ENCODE results near the gene RABL6.
"Not testable (repeated sequence)": the region's sequence is repeated elsewhere in the genome, so short reads cannot be mapped to it uniquely, and the experiment has no call there.

RABL6 gene

DNA sequence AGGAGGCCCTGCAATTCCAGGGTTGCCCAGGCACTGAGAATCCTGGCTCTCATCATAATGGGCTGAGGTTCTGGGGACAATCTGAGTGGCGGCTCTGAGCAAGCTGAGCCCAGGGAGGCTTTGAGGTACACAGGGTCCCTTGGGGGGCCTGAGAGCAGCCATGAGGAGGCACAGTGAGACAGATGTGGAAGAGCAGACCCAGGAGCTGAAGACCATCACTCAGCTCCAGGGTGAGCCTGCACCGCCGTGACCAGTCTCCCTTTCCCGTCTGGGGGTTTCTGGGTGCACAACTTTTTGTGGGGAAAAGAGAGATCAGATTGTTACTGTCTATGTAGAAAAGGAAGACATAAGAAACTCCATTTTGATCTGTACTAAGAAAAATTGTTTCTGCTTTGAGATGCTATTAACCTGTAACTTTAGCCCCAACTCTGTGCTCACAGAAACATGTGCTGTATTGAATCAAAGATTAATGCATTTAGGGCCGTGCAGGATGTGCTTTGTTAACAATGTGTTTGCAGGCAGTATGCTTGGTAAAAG lies 11.4 kb upstream of the RABL6 start, which contains the start of gene CCDC183:
Gene CCDC183, plus strand, starts transcription at position 101 of the 537 bp plus-strand sequence. Its CDS starts 60 bp downstream, at position 161.
- DNase-seq = no peak

DNA sequence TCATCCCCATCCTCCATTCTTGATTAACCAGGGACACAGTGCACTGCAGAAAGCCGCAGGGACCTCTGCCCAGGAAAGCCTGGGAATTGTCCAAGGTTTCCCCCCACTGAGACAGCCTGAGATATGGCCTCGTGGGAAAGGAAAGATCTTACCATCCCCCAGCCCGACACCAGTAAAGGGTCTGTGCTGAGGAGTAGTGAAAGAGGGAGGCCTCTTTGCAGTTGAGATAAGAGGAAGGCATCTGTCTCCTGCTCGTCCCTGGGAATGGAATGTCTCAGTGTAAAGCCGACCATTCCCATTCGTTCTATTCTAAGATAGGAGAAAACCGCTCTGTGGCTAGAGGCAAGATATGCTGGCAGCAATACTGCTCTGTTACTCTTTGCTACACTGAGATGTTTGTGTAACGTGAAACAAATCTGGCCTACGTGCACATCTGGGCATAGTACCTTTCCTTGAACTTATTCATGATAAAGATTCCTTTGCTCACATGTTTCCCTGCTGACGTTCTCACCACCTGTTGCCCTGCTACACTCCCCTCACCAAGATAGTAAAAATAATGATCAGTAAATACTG lies 10.9 kb upstream of the RABL6 start:
- DNase-seq = not testable (repeated sequence)

DNA sequence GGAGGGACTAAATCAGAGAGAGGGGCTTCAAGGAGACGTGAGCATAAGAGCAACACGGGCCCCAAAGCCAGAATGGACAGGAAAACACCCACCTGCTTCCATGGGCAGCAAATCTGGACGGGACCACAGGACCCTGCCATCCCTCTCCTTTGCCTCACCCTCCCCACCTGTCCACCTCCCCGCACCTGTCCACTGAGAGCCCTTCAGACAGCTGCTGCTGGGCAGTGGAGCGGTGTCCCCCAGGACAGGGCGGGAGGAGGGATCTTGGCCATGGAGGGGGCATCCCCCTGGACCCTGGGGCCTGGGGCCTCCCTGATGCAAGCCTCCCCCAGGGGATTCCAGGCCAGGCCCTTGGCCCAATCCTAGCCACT lies 9.1 kb upstream of the RABL6 start:
- no peak for DNase-seq

DNA sequence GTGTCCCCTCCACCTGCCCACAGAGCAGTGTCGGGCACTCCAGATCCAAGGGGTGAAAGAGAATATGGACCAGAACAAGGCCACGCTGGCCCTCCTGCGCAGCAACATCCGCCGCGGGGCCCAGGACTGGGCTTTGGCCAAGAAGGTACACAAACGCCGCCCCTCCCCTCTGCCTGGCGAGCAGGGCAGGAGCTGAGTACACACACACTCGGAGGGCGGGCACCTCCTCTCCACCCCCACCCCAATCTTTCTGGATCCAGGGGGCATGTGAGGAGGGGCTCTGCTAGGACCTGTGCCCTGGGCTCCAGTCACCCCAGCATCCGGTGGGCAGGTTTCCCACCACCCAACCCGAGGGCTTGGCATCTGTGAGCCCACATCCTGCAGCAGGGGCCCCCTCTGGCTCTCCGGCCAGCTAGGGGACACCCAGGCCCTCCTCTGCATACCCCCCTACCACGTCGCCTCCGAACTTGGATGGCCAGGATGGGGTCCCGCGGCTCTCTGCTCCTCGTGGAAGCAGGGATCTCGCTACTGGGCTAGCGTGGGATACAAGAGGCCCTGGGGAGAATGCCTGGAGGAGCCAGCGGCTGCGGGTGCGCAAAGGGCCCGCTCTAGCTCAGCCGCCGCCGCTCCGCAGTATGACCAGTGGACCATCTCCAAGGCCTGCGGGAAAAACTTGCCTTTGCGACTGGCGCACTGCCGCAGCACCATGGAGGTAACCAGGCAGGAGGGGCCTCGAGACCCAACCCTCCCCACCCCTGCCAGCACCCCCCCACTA lies 8.5 kb upstream of the RABL6 start:
- DNase-seq = no peak

DNA sequence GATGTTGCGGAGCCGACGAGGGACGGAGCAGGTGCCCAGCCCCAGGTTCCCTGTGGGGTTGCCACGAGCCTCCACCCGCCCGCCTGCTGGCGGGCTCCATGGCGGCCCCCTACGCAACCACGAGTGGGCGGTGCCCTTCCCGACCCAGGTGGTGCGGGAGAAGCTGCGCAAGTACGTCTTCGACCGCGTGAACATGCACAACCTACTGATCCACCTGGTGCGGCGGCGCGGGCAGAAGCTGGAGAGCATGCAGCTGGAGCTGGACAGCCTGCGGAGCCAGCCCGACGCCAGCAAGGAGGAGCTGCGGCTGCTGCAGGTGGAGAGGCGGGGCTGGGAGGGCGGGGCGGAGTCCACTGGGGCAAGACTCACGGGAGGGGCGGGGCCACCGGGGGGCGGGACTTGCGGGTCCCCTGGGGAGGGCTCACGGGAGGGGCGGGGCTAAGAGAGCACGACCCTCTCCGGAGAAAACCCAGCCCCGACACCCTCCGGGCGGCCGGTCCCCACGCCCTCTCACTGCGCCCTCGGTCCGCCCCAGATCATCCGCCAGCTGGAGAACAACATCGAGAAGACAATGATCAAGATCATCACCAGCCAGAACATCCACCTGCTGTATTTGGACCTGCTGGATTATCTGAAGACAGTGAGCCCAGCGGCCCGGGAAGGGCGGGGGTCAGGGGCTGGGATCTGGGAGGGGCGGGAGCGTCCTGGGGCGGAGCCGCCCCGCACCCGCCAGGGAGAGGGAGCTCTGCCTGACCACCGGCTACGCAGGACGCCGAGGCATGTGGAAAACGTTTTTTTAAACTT lies 7.7 kb upstream of the RABL6 start:
- DNase-seq = peak; percentile 88

DNA sequence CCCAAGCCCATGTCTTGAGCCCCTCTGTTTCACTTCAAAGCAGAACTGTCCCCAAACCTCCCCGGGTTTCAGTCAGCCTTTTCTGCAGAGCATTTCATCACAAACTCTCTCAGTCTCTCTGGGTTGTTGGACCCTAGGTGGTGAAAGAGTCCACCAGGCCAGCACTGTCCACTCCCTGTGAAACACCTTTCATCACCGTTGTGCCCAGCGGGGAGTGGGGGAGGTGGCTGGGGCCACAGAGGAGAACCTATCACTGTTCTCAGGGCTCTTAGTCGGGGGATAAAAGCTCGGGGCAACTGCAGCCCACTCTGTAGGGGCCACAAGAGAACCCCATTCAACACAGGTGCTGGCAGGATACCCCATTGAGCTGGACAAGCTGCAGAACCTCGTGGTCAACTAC lies 5.4 kb upstream of the RABL6 start:
- no peak for DNase-seq

DNA sequence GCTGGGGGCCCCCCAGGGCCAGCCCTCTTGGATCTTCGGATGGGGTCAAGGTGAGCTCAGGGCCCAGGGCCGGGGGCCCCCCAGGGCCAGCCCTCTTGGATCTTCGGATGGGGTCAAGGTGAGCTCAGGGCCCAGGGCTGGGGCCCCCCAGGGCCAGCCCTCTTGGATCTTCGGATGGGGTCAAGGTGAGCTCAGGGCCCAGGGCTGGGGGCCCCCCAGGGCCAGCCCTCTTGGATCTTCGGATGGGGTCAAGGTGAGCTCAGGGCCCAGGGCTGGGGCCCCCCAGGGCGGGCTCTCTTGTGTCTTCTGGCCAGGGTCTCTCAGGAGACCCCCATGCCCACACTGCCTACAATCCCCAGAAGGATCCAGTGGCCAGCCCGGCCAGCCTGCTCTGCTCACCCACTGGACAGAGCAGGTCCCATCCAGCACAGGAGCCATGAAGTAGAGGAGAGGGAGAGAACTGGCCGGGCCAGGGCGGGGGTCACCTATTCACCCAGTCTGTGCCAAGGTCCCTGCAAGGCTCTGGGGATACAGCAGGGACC lies 4.7 kb upstream of the RABL6 start:
- not testable (repeated sequence) for DNase-seq

DNA sequence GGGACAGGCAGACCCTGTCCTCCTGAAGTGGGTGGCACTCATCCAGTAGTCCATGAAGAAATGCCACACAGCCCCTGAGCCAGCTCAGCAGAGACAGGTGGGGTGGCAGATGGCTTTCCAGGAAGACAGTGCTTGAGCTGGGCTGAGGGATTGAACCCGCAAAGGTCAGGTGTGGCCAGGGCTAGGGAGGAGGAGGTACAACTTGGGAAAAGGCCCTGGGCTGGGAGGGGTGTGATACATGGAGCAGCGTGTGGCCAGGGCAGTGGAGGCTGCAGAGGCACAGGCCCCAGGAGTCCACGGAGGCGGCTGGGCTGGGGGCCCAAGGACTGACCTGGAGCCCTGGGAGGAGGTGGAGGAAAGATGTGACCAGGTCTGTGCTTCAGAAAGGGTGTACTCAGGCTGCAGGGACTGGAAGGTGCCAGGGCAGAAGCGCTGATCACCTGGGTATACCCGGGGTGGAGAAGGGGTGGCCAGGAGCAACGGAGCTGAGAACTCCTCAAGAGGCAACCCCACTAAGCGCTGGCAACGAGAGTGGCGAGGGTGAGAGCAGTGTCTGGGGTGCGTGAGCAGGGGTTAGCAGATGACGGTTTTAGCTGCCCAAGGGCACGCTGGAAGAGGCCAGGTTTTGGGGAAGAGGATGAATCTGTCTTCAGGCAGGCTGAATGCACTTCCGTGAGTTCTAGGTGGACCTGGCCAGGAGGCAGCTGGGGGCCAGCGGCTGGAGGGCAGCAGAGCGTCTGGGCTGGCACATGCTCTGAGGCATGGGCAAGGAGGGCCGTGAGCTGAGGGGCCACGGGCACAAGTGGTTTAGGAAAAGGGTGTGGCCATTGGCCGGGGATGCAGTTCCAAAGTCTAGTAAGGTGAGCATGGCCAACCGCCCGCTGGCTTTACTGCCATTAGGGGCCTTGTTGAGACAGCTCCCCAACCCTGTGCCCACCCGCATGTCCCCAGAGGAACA lies 3.9 kb upstream of the RABL6 start:
- no peak for DNase-seq

DNA sequence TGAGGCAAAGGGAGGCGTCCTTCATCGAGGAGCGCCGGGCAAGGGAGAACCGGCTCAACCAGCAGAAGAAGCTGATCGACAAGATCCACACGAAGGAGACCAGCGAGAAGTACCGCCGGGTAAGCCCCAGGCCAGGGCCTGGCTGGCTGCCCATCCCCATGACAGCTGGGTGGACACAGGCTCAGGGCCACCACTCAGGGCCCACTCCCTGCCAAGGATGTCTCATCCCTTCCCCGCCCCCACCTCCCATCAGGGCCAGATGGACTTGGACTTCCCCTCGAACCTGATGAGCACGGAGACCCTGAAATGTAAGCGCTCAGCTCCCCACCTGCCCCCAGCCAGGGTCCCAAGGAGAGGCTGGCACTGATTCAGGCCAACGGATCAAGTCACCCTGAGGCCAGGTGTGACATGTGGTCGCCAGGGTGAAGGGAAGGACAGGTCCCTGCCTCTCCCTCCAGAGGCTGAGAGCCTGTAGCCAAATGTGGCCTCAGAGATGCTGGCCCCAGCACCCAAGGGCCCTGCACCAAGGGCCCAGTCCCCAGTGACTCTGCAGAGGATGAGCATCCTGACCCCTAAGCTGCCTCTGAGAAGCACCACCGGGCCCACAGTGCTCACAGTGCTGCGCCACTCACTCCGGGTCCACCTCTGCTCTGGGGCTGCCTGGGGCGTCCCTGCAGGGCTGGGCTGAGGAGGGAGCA lies 3.1 kb upstream of the RABL6 start:
- DNase-seq = no peak

DNA sequence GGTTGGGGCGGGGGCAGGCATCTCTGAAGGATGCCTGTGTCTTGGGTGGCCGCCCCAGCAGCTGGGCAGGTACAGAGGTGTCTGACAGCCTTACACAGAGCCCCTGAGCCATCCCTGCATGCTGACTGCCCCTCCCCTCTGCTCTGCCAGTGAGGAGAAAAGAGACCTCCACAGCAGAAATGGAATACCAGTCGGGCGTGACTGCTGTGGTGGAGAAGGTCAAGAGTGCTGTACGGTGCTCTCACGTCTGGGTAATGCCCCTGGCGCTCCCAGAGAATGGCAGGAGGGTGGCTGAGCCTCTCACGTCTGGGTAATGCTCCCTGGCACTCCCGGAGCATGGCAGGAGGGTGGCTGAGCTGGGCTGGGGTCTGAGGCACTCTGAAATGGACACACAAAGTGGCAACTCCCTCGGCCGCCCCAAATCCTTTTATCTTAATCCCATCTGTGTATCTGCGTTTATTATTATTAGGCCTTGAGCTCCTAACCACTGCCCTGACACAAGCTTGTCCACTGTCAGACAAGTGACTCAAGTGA lies 2.5 kb upstream of the RABL6 start:
- no peak for DNase-seq

DNA sequence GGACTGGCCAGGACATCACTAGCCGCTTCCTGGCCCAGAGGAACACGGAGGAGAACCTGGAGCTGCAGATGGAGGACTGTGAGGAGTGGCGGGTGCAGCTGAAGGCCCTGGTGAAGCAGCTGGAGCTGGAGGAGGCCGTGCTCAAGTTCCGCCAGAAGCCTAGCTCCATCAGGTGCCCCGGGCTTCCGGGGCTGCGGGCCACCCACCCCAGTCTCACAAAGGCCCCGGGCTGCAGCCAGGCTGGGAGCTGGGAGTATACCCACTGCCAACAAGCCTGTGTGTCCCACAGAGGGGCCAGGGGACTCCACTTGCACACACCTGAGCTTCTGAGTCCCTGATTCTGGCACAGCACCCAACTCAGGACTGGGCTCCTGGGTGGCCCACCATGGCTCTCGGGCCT lies 1.7 kb upstream of the RABL6 start:
- DNase-seq = no peak

DNA sequence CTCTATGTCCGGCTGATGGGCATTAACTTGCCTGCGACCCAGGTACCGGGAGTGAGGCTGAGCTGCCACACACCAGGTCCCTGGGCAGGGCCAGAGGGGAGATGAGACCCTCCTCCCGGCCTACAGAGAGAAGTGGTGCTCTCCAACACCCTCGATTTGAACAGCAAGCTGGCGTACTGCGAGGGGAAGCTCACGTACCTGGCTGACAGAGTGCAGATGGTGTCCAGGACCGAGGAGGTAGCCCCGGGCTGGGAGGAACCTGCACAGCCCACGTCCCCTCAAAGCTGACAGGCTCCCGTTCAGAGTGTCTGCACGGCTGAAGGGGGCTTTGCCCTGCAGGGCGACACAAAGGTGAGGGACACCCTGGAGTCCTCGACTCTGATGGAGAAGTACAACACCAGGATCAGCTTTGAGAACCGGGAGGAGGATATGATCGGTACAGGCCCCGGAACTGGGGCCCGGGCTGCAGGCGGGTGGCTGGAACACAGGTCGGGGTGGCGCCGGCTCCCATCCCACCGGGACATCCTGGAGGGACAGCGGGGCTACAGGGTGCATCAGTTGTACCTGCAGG lies 1.0 kb upstream of the RABL6 start:
- DNase-seq = no peak

DNA sequence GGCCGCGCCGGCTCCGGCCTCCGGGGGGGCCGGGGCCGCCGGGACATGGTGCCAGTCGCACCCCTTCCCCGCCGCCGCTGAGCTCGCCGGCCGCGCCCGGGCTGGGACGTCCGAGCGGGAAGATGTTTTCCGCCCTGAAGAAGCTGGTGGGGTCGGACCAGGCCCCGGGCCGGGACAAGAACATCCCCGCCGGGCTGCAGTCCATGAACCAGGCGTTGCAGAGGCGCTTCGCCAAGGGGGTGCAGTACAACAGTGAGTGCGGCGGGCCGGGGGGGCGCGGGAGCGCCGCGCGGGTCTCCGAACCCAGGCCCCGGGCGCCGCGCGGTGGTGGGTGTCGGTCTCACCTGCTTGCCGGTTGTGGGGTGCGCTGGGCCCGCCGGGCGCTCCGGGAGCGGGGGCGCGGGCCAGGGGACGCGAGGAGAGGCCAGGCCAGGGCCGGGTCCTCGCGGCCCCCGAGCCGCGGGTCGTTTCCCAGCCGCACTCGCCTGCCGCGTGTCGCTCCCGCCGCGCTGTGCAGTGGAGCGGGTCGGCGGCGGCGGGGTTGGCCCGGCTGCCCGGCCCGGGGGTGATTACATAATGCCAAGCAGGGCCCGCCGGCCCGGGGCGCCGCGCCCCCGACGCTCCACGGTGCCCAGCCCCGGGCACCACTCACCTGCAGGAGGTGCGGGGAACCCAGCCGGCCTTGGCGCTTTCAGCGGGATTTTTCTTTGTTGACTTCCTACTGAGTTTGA lies 492 bp downstream of the RABL6 start:
- DNase-seq = no peak

DNA sequence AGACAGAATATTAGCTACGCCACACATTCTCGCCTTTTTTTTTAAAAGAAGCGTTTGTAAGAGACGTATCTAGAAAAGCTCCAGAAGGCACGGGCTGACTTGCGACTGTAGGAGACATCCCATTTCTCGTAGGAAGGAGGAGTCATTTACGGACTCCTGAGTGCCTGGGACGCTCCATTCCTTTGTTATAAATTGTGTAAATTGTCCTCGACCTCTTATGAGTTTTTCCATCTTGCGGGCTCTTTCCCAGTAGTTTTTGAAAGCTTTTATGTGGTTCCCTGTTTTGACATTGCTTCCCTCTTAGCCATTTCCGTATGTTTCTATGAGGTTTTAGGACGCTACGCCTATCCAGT lies 1.0 kb downstream of the RABL6 start:
- DNase-seq = no peak

DNA sequence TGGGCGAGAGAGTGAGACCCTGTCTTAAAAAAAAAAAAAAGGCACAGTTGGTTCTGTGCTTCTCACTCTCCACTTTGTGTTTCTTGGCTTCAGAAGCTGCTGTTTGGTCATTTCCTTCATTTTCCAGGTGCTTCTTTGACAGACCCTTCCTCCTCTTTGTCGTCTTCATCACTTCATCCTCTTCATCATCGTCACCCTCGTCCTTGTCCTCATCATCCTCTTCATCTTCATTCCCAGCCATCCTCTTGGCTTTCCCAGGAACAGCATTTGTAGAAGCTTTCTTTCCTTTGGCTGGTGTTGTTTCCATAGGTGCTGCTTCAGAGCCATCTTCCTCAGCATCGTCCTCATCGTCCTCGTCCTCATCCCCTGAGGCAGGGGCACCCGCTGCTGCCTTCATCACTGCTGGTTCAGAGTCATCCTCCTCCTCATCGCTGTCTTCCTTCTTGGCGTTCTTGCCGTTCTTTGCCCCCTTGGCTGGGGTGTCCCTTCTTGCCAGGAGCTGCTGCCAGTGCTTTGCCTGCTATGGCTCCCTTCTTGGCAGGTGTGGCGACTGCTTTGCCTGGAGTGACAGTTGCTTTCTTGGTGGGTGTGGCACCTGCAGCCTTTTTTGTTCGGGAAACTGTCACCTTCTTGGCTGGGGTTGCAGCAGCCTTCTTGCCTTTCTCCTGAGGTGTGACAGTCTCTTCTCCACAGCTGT lies 7.1 kb downstream of the RABL6 start:
- no peak for DNase-seq

DNA sequence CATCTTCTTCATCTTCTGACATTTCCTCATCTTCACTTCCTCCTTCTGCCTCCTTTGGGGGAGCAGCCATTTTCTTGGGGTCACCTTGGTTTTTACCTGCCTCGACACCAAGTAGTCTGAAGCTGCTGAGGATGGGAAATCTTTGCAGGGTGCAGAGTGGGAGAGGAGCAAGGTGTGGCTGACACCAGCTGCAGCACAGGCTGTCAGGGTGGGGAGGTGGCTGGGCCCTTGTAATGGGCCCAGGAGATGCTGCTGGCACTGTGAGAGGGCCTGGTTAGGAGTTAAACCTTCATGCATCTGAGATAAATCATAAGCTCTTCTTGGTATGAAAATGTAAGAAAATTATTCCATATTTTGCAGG lies 7.7 kb downstream of the RABL6 start:
- DNase-seq = no peak

DNA sequence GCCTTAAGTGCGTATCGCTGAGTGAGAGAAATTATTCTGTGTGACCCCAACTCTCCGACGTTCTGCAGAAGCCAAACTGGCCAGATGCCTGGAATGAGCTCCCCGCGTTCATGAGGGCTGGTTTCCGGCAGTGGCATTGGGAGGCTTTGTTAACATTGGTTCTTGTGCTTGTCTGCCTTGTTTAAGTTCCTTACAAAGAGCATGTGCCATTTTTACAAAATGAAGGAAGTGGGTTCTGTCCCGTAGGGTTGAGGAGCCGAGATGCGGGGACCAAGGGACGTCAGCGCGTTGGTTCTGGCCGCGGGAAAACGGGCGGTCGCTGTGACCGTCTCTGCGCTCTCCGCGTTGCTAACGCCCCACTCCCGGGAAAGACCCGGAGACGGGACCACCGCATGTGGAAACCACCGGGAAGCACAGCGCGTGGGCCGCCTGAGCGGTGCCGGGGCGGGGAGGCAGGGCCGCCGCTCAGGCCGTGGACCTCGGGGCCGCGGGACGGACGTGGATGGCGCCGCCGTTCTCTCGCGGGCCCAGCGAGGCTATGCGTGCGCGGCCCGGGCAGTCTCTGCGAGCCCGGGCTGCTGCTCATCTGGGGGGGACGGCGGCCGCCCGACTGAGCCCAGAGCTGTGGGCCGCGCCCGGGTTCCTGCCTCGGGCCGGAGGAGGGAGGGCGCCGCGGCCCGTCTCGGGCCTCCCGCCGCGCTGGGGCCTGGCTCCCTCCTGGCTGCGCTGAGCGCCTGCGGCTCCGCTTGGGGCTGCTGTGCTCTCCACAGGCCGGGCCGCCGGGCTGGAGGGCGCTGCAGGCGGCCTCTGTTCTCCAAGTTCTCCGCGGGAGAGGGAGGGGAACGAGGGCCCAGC lies 13.4 kb downstream of the RABL6 start:
- no peak for DNase-seq

DNA sequence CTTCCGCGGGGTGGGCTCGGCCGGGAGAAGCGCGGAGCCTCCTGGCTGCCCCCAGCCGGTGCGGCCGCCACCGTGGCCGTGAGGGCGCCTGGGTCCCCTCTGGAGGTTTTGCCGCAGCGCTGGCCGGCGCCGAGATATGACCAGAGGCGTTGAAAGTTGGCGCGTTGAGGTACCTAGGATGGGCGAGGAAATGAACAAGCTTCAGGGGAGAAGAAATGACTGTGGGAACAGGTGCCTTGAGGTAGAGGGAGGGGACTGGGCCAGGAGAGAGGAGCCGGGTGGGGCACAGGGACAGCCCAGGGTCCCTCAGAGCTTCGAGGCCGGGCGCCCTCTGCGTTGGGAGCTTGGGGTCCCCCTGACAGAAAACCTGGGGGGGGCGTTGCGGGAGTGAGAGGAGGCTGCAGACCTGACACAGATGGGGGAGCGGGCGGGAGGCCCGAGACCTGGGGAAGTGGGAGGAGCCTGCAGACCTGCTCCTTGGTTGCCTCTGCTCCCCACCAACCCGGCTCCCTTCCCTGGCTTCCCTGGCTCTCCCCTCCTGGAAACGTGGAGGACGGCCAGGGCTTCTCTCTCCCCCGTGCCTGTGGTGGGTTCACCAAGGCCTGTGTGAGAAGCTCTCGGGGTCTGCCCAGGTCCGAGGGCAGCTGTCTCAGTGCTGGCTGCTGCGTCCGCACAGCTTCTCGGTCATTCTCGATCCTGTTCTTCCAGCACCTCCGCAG lies 14.2 kb downstream of the RABL6 start:
- no peak for DNase-seq

Measured in NCI-H2107 (cell line).